Midbrain (tissue), 1 donor: ENCODE results near the gene OSBPL3.

Experiments used
- DNase-seq: peaks from one replicate; lab custom pipeline; 2025; lab: John Stamatoyannopoulos, UW

The OSBPL3 gene

DNA sequence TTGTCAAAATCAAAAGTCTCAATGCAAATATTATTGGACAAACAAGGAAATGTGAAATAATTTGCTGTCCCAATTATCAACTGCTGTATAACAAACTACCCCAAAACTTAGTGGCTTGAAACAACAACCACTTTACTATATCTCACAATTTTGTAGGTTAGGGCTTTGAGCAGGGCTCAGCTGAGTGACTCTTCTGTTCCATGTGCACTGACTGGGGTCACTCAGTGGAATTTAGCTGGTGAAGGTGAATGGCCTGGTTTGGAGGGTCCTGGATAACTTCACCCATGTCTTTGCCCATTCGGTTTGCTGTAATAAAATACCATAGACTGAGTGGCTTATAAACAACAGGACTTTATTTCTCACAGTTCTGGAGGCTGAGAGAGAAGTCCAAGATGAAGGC lies 219.0 kb downstream of the OSBPL3 start:
- no peak for DNase-seq

DNA sequence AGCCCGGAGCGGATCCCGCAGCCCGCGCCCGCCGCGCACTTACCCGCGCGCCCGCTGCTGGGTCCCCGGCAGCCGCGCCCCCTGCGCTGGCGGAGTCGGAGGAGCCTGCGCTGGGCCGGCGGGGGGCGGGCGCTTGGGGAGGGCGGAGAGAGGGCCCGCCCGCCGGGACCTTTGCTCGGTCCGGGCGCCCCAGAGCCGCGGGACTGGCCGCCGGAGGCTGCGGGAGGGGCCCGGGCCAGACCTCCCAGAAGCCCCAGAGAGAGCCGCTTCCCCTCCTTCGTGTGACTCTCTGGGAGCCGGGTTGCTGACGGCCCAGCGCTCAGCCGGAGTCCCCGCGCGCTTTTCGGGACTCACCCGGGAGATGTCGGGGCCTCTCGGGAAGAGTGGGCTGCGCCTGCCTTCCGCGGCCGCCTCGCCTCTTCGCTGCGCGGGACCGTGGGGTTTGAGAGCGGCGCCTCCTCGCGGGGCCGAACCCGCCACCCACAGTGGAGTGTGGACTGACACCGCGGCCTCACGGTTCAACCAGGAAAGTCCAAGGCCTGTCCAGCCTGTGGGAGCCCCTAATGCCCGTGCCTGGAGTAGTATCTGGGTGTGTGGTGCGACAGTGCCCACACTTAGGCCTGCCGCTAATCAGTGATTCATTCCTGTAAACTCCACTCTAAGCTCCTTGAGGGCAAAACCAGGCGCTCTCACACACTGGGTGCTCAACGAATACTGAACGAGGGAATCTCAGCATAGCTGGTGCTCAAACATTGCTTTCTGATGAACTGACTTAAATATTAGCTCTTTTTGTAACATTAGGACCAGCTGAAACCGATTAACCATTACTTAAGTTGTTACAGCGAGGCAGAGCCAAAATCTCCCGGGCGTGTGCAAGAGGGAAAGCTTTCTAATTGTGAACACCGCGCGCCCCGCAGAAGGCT lies 222.4 kb downstream of the OSBPL3 start, which contains the start of gene GSDME:
GSDME (minus strand) TSS at position 112 of the 923 bp plus-strand sequence. CDS start 7,690 bp downstream, outside the sequence.
- peak; percentile 54 for DNase-seq

GRCh38 chr7:24756545-24757352 lies 223.2 kb downstream of the OSBPL3 start:
- peak; percentile 48 for DNase-seq

DNA sequence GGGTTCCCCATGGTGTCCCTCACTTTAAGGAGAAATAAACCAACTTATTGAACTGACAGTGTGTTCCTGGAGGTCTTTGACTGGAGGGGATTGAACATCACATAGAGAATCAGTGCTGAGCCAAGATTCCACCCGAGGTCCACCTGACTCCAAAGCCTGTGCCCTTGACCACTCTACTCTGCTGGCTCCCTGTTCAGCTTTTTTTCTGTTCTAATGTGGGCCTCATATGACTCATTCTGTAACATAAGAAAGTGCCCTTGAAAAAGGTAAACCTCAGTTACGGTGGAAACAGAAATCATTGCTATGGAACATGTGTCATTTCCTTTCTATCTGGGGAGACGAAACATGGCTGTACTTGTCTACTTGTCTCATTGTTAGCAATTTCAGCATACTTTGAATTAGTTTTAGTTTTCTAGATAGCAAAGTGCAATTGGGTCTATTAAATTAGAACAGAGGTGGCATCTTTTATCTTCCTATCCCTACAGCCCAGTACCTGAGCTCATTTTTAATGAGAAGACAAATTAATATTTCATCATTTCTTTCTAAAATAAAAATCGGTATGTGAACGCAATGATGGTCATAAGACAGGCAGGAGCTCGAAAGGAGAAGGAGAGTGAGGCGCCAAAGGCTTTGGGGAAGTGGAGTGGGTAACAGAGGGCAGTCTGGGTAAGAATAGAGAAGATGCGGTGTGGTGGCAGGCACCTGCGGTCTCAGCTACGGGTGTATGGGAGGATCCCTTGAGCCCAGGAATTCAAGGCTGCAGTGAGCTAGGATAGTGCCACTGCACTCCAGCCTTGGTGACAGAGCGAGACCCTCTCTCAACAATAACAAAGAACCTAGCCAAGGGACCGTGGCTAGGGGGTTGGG lies 224.2 kb downstream of the OSBPL3 start:
- DNase-seq, result no peak

DNA sequence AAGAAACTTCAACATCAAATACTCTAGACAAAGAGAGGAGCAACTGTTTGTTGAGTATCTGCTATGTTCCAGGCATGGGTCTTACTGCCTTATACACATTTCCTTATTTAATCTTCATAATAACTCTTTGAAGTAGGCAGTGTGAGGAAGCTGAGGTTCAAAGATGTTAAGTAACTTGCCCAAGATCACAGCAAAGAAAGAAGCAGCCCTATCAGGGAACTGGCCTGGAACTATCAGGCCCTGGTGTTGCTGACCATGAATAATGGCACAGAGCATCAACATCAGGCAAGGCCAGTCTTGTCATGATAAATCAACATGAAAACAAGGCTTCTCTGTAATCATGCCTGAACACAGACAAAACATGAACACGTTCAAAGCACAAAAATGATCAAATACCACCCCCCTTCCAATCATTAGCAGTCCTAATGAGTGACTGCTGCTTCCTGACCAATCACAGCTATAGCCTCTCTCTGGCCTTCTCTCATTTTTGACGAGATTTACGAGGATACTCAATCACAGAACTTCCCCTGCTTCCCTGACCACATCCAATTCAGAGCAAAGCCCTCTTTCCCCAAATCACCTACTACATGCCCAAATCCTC lies 225.0 kb downstream of the OSBPL3 start:
- DNase-seq, result no peak

- no peak for DNase-seq
These were observed 227.7 kb downstream of the OSBPL3 start for GRCh38 chr7:24752073-24752800.

GRCh38 chr7:24751484-24751883 lies 228.5 kb downstream of the OSBPL3 start:
- no peak for DNase-seq

DNA sequence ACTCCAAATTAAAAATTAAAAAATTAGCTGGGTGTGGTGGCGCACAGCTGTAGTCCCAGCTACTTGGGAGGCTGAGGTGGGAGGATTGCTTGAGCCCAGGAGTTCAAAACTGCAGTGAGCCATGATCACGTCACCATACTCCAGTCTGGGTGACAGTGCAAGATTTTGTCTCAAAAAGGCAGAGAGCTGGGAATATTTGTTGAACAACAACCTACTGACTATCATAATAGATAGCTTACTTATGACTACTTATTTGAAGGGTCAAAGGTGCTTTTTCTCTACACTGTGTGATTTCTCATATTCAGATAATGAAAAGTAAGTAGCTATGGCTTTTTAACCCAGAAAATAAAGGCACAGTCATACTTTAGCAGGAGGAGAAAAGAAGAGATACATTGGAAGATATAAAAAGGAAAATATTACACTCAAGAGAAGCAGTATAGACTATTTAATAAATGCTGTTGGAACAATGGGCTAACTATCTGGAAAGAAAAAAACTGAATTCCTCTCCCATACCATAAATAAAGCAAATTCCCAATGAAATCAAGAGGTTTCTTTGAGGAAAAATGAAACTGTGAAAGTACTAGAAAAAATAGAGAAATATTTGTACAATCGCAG lies 229.4 kb downstream of the OSBPL3 start:
- DNase-seq, result no peak

DNA sequence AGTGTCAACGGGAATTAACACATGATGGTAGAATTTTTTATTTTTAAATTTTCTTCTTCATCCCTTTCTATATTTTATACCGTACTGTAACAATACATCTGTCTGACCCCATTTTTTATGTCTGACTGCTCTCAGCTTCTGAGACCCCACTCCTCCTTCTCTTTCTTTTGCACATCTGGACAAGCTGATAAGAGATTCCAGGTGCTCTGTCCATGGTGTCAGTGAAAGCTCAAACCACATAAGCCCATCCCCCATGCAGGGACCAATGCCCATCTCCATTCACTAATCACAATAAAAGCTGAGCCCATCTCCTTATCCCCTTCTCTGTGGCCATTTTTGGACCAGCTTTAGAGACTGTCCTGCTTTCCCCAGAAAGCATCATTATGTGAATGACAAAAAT lies 231.5 kb downstream of the OSBPL3 start:
- no peak for DNase-seq
